GM12864 (cell line): ENCODE measurements around the gene RANBP10.

Experiments
- DNase-seq: peaks from one replicate; pipeline ENCODE4 v3.0.0-alpha.2; 2011; ENCODE audit warnings: low read depth
- H3K4me3 ChIP-seq: 2 replicates; pipeline ENCODE4 v1.5.1; 2011; ENCODE audit warnings: mild to moderate bottlenecking, low read depth, low read length, control low read depth
- TF ChIP-seq, protein P1 (sequence below): IDR thresholded peaks from 2 replicates; pipeline ENCODE4 v1.5.1; 2011; ENCODE audit warnings: low read depth, mild to moderate bottlenecking, moderate library complexity, low read length, control low read depth, inconsistent platforms; ENCODE audit errors: missing control alignments

The RANBP10 gene

DNA sequence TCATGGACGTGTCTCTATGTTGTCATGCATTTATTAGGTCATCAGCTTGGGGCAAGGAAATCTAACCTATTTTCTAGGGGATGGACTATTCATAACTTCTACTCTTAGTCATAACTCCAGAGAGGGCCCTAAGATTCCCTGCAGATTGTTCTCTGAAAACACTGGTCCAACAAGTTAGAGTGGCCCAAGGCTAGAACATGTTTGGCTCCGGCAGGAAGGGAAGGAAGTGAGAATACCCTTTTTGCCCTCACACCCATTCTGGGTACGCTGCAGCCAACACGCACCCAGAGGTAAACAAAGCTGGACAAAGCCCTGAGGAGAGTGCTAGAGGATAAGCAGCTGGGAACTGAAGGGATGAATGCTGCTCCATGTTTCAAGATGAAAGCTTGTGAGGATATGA lies 129.8 kb downstream of the RANBP10 start:
- TF ChIP-seq, protein P1, sequence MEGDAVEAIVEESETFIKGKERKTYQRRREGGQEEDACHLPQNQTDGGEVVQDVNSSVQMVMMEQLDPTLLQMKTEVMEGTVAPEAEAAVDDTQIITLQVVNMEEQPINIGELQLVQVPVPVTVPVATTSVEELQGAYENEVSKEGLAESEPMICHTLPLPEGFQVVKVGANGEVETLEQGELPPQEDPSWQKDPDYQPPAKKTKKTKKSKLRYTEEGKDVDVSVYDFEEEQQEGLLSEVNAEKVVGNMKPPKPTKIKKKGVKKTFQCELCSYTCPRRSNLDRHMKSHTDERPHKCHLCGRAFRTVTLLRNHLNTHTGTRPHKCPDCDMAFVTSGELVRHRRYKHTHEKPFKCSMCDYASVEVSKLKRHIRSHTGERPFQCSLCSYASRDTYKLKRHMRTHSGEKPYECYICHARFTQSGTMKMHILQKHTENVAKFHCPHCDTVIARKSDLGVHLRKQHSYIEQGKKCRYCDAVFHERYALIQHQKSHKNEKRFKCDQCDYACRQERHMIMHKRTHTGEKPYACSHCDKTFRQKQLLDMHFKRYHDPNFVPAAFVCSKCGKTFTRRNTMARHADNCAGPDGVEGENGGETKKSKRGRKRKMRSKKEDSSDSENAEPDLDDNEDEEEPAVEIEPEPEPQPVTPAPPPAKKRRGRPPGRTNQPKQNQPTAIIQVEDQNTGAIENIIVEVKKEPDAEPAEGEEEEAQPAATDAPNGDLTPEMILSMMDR = no peak
- no peak overlapping the region for H3K4me3 ChIP-seq
- DNase-seq = no peak

DNA sequence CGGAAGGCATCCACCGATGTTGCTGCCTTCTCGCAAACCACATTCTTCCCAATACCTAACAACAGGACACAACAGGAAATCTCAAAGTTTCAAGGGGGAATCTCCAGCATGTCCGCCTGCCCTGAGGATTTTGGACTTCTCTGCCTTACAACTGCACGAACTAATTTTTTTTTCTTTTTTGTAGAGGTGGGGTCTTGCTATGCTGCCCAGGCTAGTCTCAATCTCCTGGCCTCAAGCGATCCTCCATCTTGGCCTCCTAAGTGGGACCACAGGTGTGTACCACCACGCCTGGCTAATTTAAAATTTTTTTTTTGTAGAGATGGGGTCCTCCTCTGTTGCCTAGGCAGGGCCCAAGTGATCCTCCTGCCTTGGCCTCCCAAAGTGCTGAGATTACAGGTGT lies 130.4 kb downstream of the RANBP10 start:
- H3K4me3 ChIP-seq = no peak overlapping the region
- DNase-seq = no peak
- TF ChIP-seq, protein P1 = no peak

DNA sequence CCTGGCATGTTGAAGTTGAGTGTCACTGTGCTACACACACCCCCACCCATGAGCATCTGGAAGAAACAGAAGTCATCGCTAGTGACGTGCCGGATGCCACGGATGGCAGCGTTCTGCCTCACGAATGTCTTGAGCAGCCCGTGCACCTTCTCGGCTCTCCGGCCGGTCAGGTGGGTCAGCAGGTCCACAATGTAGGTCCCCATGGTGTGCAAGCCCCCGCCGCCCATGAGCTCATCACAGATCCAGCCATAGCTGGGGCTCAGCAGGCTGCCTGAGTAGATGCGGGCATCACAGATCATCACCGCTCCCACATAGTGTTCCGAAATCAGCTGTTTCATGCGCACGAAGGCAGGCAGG lies 130.8 kb downstream of the RANBP10 start:
- no peak for DNase-seq
- TF ChIP-seq, protein P1 = no peak
- H3K4me3 ChIP-seq = no peak overlapping the region

DNA sequence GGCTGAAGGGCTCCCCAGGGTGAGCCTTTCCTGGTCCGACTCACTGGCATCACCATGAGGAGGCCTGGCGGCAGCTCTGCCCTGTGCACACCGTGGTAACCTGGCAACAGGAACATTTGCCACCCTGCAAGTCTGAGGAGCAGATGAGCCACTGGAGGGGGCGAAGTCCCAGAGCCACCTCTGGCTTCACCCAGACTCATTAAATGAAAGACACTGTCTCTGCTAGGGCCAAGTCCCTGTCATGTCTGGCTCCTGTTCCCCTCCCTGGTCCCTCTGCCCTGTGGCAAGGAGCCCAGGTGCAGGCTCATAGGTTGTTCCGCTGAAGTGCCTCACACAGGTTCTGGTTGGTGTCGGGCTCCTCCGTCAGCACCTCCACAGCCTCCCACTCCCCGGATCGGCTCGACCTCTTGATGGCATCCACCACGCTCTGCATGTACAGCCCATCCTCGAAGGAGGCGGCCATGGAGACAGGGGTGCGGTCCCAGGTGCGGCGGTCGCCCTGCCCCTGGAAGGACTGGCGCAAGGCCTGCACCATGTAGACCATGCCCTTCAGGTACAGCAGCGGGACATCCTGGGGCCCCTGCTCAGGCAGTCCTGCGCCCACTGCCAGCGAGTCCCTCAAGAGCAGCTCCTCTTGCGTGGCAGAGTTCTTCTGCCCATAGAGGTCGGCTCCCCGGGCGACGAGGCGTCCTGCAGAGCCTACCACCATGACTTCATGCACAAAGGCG lies 131.3 kb downstream of the RANBP10 start:
- H3K4me3 ChIP-seq = no peak overlapping the region
- TF ChIP-seq, protein P1 = no peak
- no peak for DNase-seq

DNA sequence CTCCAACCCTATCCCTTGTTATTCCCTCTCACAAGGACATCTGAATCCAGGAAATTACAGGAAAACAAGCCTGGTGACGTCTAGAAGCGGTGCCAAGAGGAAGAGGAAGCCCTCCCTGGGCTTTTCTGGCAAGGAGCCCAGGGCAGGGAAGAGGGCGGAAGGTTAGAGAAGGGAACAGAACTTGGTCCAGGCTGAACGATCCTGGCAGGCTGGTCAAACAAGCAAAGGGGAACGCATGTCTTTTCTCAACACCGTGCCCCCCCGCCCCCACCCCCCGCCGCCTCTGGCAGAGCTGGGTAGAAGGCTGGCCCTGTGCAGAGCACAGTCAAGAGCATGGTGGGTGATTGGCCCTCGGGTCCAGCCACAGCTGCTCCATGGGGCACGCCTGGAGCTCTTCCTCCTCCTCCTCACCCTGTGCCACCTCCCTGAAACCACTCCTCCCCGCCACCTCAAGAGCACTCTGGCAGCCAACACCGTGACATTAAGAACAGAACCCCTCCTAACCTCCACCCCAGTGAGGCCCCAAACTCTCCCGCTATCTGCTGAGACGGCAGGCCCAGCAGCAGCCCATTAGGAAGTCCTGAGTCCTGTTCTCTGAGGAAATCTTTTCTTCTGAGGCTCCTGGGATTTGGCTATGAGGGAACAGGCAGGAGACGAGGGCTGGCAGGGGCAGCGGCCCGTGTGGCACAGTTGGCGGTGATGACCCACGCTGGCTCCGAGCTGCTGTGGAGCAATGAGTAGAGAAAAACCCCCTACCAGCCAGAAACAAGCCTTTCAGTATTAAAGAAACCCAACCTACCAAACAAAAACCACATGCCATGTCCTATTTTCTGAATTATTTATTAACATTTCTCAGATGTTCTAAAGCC lies 132.4 kb downstream of the RANBP10 start:
- TF ChIP-seq, protein P1 = no peak
- no peak overlapping the region for H3K4me3 ChIP-seq
- no peak for DNase-seq
